ENCODE data around the gene MKRN2.

GRCh38 chr3:12611117-12611516, 54.2 kb downstream of the MKRN2 start:
- TF ChIP-seq CTCF (IDR thresholded peaks at IDR 0.05; ENCODE audit: borderline replicate concordance, extremely low read depth, low read length, poor library complexity, severe bottlenecking), result no peak
- no peak for TF ChIP-seq EZH2 (IDR thresholded peaks at IDR 0.05; ENCODE audit: borderline replicate concordance, low read depth, low read length, severe bottlenecking)
